ENCODE data around the gene BZW2.
A peak's percentile ranks its signal among the peaks of the same experiment; 100 is the strongest.

BZW2 gene

GRCh38 chr7:16645593-16646471 lies at the start of gene BZW2, which contains the start of gene ANKMY2:
Gene BZW2, plus strand, starts transcription at chr7:16646181. Its CDS starts 19,263 bp downstream, at chr7:16665444.
Gene ANKMY2, minus strand, starts transcription at chr7:16645754. Its CDS starts 181 bp downstream, at chr7:16645573.
- H3K27ac ChIP-seq, result peak within 1 kb of the TSS; percentile 75
- DNase-seq (ENCODE audit: low read depth, low spot score), result peak; percentile 80

DNA sequence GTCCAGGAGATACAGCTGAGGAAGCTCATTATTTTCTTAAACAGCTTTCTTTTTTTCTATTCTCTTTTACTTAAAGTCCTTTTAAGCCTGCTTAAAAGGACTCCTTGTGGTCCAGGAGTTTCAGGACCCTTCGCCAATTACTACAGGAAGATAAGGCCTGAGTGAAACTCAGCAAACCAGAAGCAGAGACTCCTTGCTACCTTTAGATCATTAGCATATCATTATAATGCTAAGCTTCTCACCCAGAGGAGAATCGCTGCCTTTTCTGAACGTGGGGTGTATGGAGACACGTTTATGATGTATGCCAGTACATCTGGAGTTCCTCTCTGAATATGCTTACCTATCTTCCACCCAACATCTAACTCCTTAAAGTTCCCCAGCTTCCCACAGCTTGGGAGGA lies 48.0 kb upstream of the BZW2 start:
- H3K27ac ChIP-seq, result no peak overlapping the region
- DNase-seq (ENCODE audit: low read depth, low spot score), result no peak

DNA sequence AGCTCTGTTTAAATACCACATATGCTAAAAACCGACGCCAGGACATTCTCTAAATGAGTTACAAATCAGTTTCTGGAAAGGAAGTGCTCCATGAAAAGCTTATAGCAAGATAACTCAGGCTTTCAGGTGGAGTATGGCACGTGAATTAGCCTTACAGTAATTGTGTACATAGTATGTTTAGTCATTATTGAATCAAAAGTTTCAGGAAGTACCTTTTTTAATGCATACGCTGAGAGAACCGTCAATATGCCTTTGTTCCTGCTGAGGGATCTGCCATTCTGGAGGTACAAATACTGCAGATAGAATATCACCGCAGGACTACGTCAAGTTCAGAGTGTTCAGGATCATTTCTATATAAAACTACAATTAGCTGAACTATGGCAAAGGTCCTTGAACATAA lies 46.1 kb upstream of the BZW2 start:
- no peak overlapping the region for H3K27ac ChIP-seq
- DNase-seq (ENCODE audit: low read depth, low spot score), result no peak

- H3K27ac ChIP-seq, result no peak overlapping the region
- no peak for DNase-seq (ENCODE audit: low read depth, low spot score)
Observed at GRCh38 chr7:16603633-16604032, 42.3 kb upstream of the BZW2 start.

DNA sequence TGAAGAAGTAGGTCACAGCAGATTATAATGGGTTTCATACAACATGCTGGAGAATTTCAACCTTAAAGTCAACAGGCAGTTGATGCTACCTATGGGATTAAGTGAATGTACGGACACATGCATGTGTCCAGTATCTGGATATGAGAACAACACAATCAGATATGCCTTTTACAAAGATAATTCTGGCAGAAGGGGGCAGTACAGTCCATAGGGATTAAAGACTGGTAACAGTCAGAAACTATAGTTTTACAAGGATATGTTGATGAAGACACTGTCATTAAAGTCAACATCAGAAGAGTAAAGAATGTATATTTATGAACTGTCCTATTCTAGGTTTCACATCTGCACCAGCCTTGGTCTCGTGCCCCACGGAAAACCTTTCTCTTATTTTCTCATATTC lies 41.9 kb upstream of the BZW2 start:
- no peak for DNase-seq (ENCODE audit: low read depth, low spot score)
- H3K27ac ChIP-seq, result no peak overlapping the region

- H3K27ac ChIP-seq, result no peak overlapping the region
- DNase-seq (ENCODE audit: low read depth, low spot score), result no peak
Observed at GRCh38 chr7:16606704-16607103, 39.3 kb upstream of the BZW2 start.

DNA sequence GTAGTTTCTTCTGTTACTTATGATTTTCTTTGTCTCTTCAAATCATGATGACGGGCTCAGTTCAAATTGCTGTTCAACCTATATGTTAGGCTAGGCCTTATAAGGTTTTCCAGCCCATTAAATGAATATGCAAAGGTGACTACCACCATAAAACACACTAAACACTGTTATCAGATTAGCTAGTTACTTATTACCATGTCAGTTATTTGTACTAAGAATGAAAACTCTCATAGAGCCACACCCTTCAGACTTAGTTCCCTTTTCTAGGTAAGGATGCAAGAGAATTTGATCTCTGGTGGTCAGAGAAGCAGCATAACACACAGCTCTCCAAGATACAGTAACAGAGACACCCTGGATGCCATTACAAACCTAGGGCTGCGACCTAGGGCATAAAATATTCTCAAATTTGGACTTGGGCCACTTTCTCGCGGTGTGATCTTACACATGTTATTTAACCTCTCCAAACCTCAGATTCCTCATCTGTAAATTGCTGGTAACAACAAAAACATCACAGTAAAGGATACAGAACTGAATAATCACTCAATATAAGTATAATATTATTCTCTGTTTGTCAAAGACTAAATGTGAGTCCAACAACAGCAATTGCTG lies 36.0 kb upstream of the BZW2 start:
- no peak overlapping the region for H3K27ac ChIP-seq
- no peak for DNase-seq (ENCODE audit: low read depth, low spot score)

GRCh38 chr7:16611711-16612110 lies 34.3 kb upstream of the BZW2 start:
- H3K27ac ChIP-seq, result no peak overlapping the region
- DNase-seq (ENCODE audit: low read depth, low spot score), result no peak

GRCh38 chr7:16615228-16615627 lies 30.8 kb upstream of the BZW2 start:
- no peak for DNase-seq (ENCODE audit: low read depth, low spot score)
- H3K27ac ChIP-seq, result no peak overlapping the region

GRCh38 chr7:16616122-16616521 lies 29.9 kb upstream of the BZW2 start:
- no peak for DNase-seq (ENCODE audit: low read depth, low spot score)
- no peak overlapping the region for H3K27ac ChIP-seq

DNA sequence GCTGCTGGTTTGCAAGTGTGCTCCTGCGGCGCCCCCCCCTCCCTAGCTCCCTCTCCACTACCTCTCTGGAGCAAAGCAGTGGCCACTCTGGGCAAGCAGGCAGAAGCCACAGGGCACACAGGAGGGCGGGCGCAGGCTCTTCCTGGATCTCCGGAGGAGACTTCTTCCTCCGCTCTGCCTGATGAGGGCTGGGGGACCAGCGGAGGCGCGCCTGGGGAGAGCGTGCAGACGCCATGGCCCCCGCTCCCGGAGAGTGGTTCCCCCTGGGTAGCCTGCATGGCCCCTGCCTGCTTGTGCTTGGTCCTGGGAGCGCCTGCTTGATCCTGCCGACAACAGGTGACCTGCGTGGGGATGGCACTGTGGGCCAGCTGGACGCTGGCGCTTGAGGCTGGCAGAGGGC lies 29.4 kb upstream of the BZW2 start:
- DNase-seq (ENCODE audit: low read depth, low spot score), result no peak
- no peak overlapping the region for H3K27ac ChIP-seq

DNA sequence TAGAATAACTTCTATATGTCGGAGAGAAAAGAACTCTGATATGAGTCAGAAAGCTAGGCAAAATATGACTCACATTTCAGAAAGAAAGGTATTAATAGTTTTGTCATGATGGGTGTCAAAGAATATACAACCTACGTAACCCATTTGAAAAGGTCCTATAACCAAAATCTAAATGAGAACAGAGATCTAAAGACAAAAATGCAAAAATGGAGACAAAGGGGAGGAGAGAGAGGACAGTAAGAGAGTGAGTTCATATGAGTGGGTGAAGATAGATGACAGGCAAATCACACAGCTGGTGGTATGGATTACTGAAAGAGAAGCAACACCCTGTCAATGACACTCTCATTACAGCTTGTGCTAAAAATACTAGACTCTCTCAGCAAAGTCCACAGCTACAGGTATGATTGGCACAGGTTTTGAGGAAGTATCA lies 26.0 kb upstream of the BZW2 start:
- H3K27ac ChIP-seq, result no peak overlapping the region
- no peak for DNase-seq (ENCODE audit: low read depth, low spot score)

GRCh38 chr7:16626388-16626787 lies 19.6 kb upstream of the BZW2 start:
- DNase-seq (ENCODE audit: low read depth, low spot score), result no peak
- no peak overlapping the region for H3K27ac ChIP-seq

GRCh38 chr7:16627236-16627635 lies 18.7 kb upstream of the BZW2 start:
- H3K27ac ChIP-seq, result no peak overlapping the region
- DNase-seq (ENCODE audit: low read depth, low spot score), result no peak

GRCh38 chr7:16630654-16631053 lies 15.3 kb upstream of the BZW2 start:
- no peak for DNase-seq (ENCODE audit: low read depth, low spot score)
- no peak overlapping the region for H3K27ac ChIP-seq

- no peak for DNase-seq (ENCODE audit: low read depth, low spot score)
Observed at GRCh38 chr7:16634271-16634738, 11.7 kb upstream of the BZW2 start.

GRCh38 chr7:16636555-16637101 lies 9.4 kb upstream of the BZW2 start:
- no peak for DNase-seq (ENCODE audit: low read depth, low spot score)

More at GRCh38 chr7:16634271-16634738, 11.7 kb upstream of the BZW2 start:
- no peak overlapping the region for H3K27ac ChIP-seq

DNA sequence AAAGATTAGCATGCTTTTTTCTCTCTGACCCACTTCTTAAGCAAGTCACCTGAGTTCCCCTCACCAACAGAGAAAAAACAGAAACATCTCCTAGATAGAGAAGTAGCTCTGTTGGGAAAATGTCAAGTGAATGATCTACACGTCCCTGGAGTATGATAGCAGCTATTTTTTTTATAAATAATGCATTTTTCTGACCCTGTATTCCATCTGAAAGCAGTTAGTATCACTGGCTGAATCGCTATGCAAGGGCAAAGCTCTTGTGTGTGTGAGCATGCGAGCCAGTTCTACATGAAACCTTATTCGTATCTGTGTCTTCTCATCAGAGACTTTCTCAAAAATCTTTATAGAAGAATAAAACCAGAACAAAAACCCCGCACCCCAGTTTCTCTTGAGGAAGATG lies 8.6 kb upstream of the BZW2 start:
- DNase-seq (ENCODE audit: low read depth, low spot score), result no peak
- H3K27ac ChIP-seq, result no peak overlapping the region

More at GRCh38 chr7:16636555-16637101, 9.4 kb upstream of the BZW2 start:
- H3K27ac ChIP-seq, result no peak overlapping the region

GRCh38 chr7:16638282-16639280 lies 7.4 kb upstream of the BZW2 start:
- no peak for DNase-seq (ENCODE audit: low read depth, low spot score)
- H3K27ac ChIP-seq, result no peak overlapping the region

DNA sequence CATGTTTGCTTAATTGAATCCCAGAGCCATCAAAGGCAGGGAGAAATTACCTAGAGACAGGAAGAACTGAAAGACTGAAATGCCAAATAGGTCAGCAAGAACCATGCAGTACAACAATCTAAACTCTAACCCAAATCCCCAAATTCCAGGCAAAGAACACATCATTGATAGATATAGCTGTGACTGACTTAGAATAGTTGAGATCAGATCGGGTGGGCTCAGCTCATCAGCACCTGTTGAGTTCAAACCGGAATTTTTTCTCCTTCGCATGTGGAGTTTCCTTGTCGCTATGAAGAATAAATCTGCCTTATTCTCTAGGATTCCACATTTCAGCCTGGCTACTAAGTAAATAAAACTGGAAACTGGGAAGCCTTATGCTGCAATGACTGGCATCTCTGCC lies 1.8 kb upstream of the BZW2 start:
- no peak overlapping the region for H3K27ac ChIP-seq
- DNase-seq (ENCODE audit: low read depth, low spot score), result no peak
